ENCODE data around the gene HEG1. TPM values are rescaled to one million over a fixed set of nuclear protein-coding genes. Genes with fewer than 3 reads are reported as not detected.

The HEG1 gene
- total RNA-seq, 2 donors from 2014 or later: 14.6 to 47.0 TPM

- H3K27ac Mint-ChIP-seq: no peak overlapping the region
- H3K4me1 Mint-ChIP-seq (ENCODE audit: low read depth in 2 of 2): no peaks in the 10 kb centered on the region
- no peaks in the 10 kb centered on the region for H3K36me3 Mint-ChIP-seq
- no peak overlapping the region for H3K4me3 Mint-ChIP-seq
- H3K27me3 Mint-ChIP-seq: peaks cover 21 to 27% of the 10 kb centered on the region in 2 donors
- ATAC-seq (no peak), DNase-seq (ENCODE audit: low spot score) (no peak)
- no peaks in the 10 kb centered on the region for H3K9me3 Mint-ChIP-seq
Observed at GRCh38 chr3:124919756-124920155, 136.0 kb downstream of the HEG1 start.

- DNase-seq (ENCODE audit: low spot score) (no peak), ATAC-seq (no peak)
- H3K27me3 Mint-ChIP-seq: peaks cover 16 to 19% of the 10 kb centered on the region in 2 donors
- H3K27ac Mint-ChIP-seq: no peak overlapping the region
- H3K4me1 Mint-ChIP-seq (ENCODE audit: low read depth in 2 of 2): no peaks in the 10 kb centered on the region
- H3K36me3 Mint-ChIP-seq: no peaks in the 10 kb centered on the region
- no peaks in the 10 kb centered on the region for H3K9me3 Mint-ChIP-seq
- no peak overlapping the region for H3K4me3 Mint-ChIP-seq
Observed at GRCh38 chr3:124918524-124918923, 137.3 kb downstream of the HEG1 start.

GRCh38 chr3:124916837-124917409 lies 138.9 kb downstream of the HEG1 start:
- H3K27ac Mint-ChIP-seq: no peak overlapping the region
- ATAC-seq: no peak
- H3K9me3 Mint-ChIP-seq: no peaks in the 10 kb centered on the region
- no peaks in the 10 kb centered on the region for H3K4me1 Mint-ChIP-seq (ENCODE audit: low read depth in 2 of 2)
- no peaks in the 10 kb centered on the region for H3K36me3 Mint-ChIP-seq
- no peak for DNase-seq (ENCODE audit: low spot score)
- H3K27me3 Mint-ChIP-seq: peaks cover 13 to 18% of the 10 kb centered on the region in 2 donors
- H3K4me3 Mint-ChIP-seq: no peak overlapping the region

Other genes starting within 250 kb of the HEG1 start
- gene ITGB5, start 168.6 kb downstream of the HEG1 start, total RNA-seq: under 1 TPM in 1 of 2 donors, not detected in 1; 0.17 TPM
- gene MUC13, start 121.2 kb downstream of the HEG1 start, total RNA-seq: under 1 TPM in 1 of 2 donors, not detected in 1; 0.84 TPM
- gene SLC12A8, start 156.8 kb upstream of the HEG1 start, total RNA-seq: 1 to 10 TPM; 2.7 to 4.7 TPM